HG03565 (cell line): Measurements from ENCODE around the gene VGLL4.

ENCODE experiments used
- ATAC-seq: cut with Tn5 transposase; IDR thresholded peaks from one replicate; pipeline ENCODE4 v1.9.1; 2021; ENCODE audit warnings: mild to moderate bottlenecking, moderate library complexity; ENCODE audit not compliant: unreplicated experiment

The VGLL4 gene

DNA sequence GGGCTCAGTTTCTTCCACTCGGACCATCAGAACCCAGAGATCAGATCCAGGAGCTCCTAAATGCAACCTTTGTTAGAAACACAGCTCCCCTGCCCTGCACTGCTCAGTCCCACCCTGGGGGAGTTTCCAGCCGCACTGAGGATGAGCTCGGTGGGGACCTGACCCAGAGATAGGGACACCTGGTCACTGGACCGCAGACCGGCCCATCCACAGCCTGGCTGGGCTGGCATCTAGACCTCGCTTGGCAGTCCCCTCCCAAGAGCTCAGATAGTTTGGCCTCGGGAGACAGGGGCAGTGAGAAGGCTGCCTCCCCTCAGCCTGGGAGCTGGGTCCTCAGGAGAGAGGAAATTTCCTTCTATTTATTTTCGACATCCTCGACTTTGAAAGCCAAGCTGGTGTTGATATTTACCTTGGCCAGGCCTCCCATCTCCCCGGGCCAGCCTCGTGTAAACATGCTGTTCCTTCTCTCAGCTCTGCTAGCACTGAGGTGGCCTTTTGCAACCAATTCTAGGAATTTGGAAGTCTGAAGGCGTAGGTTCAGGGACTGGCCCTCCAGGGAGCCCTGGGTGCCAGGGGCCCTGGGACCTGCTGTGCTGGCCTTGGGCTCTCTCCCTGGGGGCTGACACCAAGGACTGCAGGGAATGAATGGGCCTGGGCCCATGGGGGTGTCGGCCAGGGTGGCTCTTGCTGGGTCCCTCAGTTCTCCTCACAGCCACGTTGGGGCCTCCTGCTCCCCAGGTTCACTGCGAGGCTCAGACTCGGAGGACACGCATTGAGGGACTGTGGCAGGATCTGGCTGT, 90.1 kb downstream of the VGLL4 start:
- ATAC-seq = no peak

DNA sequence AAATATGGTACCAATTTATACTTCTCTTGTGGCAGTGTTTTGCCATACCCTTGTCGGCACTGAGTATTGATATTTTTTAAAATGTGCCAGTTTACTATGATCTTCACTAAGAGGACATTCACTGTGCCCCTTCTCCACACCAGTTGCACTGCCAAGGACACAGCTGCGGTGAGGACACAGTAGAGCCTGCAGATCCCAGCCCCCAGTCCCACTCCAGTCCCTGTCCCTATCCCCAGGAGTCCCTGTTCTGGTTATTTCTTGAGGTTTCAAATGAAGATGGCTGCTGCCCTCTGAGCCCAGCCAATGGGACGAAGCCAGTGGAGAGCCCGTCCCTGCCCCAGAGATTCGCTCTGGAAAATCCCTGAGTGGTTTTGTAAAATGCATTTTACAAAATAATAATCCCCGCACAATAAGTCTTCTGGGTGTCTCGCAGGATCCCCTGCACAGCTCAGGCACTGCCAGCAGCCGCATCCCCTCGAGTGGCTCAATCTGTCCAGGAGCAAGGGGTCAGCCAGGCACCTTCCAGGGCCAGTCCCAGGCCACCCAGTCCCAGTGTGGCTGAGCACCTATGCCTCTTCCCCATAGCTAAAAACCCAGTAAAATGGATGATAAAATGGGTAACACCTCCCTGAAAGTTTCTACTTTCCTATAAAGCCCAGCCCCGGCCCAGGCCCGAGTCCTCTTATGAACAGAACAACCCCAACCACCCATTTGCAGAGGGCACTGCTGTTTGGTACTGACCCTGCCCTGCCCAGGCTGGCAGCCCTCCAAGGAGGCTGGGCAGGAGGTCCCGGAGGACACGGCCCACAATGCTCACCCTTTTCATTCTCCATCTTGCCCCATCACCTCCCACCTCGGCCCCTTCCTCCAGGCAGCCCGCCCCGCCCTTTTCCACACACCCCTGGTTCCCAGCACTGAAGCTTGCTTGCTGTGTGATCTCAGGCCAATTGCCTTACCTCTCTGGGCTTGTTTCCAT, 91.1 kb downstream of the VGLL4 start:
- no peak for ATAC-seq

- ATAC-seq = no peak
These were observed 92.7 kb downstream of the VGLL4 start for GRCh38 chr3:11551036-11551435.

- ATAC-seq = no peak
These were observed 94.1 kb downstream of the VGLL4 start for GRCh38 chr3:11549580-11550140.

- no peak for ATAC-seq
These were observed 95.0 kb downstream of the VGLL4 start for GRCh38 chr3:11548721-11549131.

GRCh38 chr3:11547498-11547897, 96.2 kb downstream of the VGLL4 start:
- no peak for ATAC-seq

GRCh38 chr3:11546657-11547302, 96.9 kb downstream of the VGLL4 start:
- no peak for ATAC-seq

- ATAC-seq = no peak
These were observed 98.4 kb downstream of the VGLL4 start for GRCh38 chr3:11545186-11545851.

- no peak for ATAC-seq
These were observed 99.1 kb downstream of the VGLL4 start for GRCh38 chr3:11544412-11545181.

DNA sequence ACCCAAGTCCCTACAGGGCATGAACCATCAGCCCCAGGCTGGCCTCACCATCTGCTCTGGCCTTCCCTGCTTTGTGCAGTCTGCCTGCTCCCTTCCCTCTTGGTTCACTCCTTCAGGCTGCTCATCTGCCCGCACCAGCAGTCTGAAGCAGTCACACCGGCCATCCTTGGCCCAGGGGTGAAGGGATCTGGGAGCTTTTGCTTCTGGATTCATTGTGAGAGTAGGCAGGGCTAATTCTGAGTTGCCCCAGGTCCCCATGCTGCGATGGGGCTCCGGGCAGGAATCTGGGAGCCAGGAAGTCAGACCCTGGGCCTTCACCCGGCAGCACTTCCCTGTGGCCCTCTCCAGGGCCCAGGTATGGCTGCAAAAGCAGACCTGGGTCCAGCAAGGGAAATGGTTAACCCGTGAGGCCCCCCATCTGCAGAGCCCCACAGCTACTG, 99.7 kb downstream of the VGLL4 start:
- no peak for ATAC-seq

- no peak for ATAC-seq
These were observed 100.4 kb downstream of the VGLL4 start for GRCh38 chr3:11543141-11543947.

- ATAC-seq = no peak
These were observed 101.2 kb downstream of the VGLL4 start for GRCh38 chr3:11542551-11542950.

DNA sequence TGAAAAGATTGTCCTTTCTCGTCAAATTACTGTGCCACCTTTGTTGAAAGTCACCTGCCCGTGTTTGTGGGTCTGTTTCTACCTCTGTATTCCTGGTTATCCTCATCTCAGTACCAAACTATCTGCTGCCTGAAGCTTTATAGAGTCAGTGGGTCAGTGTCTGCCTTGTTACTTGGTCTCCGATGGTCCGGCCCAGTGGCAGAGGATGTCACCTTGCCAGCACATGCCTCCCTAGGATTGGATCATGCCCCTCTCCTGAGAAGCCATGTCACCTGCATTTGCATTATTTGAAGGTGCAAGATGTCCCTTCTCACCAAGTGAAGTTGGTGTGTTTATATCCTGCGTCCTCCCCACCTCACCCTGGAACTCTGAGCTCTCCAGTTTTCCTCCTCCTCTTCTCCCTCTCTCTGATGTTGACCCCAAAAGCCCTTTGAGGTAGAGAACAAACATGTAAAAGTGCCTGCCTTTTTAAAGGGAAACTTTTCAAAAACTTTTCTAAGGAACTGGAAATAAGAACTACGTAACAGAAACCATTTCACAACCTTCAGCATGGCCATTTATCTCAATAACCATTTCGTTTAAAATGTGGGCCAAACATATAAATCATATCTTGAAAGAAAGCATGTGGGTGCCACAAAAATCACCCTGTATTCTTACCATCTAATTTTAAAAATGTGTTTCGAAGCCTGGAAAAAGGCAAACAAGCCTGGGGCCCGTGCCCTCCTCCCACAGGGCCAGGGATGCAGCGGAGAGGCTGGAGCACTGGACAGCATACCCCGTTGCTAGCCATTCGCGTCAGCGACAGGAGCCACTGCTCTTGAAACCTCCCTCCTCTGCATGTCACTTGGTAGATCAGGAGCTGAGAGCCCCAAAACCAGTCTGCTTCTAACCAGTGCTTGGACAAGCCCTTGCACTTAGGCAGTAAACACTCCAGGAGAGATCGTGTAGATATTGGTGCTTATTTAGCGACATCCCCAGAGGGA, 102.1 kb downstream of the VGLL4 start:
- ATAC-seq = no peak

DNA sequence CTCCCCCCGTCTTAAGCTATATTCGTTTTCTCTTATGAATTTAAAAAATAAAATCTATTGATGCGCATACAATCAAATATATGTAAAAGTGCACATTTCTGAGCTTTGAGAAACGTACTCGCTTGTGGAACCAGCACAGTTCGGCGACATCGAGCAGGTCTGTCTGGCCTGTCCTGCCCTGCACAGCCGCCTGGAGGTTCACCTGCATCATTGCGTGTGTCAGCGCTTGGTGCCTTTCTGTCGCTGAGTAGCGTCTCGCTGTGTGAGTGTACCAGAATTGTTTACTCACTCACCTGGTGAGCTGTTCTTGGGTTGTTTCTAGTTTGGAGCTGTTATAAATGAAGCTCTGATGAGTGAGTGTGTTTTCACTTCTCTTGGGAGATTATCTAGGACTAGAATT, 104.0 kb downstream of the VGLL4 start:
- no peak for ATAC-seq

DNA sequence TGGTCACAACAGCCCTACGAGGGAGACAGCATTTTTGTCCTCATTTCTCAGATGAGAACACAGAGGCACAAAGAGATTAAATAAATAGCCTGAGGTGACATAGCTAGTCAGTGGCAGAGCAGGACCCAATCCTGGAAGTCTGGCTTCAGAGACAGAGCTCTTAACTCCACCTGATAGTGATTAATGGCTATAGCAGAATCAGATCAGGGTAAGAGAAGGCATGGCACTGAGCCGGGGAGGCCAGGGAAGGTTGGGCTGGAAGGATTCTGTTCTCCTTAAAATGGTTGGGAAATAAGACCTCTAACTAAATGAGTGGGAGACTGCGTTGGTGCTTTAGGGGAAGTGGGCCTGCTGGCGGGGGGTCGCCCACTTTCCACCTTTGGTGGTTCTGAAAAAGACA, 104.5 kb downstream of the VGLL4 start:
- ATAC-seq = no peak

- no peak for ATAC-seq
These were observed 105.1 kb downstream of the VGLL4 start for GRCh38 chr3:11538581-11538980.

- ATAC-seq = no peak
These were observed 106.6 kb downstream of the VGLL4 start for GRCh38 chr3:11536936-11537612.
